GM19099 (cell line): Measurements from ENCODE around the gene MYBPH.

Experiments used
- POLR2A ChIP-seq: IDR thresholded peaks from 3 replicates; pipeline ENCODE4 v1.6.1; 2011; ENCODE audit warnings: low read depth; ENCODE audit not compliant: insufficient read length; ENCODE audit errors: extremely low read depth

MYBPH gene, protein sequence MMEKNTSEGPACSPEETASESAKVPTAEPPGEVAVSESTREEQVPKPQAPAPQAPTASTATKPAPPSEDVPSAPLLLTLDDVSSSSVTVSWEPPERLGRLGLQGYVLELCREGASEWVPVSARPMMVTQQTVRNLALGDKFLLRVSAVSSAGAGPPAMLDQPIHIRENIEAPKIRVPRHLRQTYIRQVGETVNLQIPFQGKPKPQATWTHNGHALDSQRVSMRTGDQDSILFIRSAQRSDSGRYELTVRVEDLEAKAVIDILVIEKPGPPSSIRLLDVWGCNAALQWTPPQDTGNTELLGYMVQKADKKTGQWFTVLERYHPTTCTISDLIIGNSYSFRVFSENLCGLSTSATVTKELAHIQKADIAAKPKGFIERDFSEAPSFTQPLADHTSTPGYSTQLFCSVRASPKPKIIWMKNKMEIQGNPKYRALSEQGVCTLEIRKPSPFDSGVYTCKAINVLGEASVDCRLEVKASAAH

DNA sequence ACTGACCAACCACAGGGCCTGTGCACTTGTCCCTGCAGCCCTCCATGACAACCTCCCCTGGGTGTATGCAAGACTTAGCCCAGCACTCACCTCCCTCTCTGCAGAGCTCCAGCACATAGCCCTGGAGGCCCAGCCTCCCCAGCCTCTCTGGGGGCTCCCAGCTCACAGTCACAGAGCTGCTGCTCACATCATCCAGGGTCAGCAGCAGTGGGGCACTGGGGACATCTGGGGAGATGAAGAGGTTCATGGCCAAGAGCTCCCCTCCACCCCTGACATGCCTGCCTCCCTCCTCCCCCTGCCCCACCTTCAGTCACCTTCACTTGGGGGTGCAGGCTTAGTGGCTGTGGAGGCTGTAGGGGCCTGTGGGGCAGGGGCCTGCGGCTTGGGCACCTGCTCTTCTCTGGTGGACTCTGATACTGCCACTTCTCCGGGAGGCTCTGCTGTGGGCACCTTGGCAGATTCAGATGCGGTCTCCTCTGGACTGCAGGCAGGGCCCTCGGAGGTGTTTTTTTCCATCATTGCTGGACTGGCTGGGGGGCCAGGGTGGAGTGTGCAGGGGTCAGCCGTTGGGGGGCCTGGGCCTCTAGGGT, at the start of gene MYBPH:
TSS of gene MYBPH (minus strand) at position 590 of the 590 bp plus-strand sequence. CDS start at position 519, 71 bp downstream.
- no peak for TF ChIP-seq POLR2A

GRCh38 chr1:203225071-203225470, 49.4 kb upstream of the MYBPH start:
- no peak for TF ChIP-seq POLR2A

GRCh38 chr1:203223012-203223775, 47.6 kb upstream of the MYBPH start:
- TF ChIP-seq POLR2A = no peak

DNA sequence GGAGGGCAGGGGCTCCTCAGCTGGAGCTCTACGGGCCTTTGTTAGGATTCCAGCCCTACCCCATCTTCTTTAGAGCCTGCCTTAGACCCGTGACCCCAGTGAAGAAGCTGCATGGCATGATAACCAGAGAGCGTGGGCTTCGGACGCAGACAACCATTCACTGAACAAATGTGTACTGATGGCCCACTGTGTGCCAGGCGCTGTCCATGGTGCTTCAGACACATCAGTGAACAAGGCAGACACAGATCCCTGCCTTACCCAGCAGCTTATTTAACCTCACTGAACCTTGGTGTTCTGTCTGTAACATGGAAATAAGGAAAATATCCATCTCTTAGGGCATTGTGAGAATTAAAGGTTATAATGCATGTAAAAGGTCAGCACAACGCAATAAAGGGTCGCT, 44.3 kb upstream of the MYBPH start:
- TF ChIP-seq POLR2A = no peak

DNA sequence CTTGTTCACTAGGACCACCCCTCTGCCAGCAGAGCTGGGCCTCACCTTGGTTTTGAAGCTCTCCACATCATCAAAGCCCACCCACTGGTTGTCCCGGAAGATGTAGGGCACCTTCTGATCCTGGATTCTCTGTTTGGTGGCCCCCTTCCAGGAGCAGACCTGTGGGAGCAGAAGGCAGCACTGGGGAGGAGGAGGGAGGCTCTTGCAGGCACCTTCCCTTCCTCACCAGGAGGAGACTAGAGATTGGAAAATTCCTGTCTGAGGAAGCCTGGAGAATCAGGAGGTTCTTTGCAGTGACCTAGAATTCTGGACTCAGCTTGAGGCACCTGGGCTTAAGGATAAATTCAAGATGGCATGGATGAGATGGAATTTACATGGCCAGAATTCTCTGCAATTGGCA, 43.5 kb upstream of the MYBPH start:
- TF ChIP-seq POLR2A = no peak

GRCh38 chr1:203217668-203218067, 42.0 kb upstream of the MYBPH start:
- TF ChIP-seq POLR2A = no peak

GRCh38 chr1:203217139-203217655, 41.6 kb upstream of the MYBPH start:
- TF ChIP-seq POLR2A = no peak

GRCh38 chr1:203216274-203217138, 40.9 kb upstream of the MYBPH start:
- TF ChIP-seq POLR2A = no peak

DNA sequence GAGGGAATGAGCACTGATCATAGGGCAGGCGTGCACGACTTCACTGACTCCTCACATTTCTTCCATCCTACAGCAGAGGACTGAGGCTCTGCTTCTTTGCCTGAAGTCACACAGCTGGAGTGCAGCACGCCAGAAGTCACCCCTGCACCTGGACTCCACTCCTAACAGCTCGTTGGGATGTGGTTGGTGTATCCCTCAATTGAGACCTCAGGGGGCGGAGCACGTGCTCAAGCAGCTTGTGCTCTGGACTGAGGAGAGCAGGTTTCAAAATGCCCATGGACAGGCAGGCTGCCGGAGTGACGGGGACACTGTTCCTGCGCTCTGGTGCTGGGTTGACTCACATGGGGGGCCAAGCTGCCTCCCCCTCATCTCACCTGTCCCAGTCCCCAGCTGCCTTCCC, 39.9 kb upstream of the MYBPH start:
- no peak for TF ChIP-seq POLR2A

- TF ChIP-seq POLR2A = no peak
Observed at GRCh38 chr1:203214871-203215270, 39.2 kb upstream of the MYBPH start.

DNA sequence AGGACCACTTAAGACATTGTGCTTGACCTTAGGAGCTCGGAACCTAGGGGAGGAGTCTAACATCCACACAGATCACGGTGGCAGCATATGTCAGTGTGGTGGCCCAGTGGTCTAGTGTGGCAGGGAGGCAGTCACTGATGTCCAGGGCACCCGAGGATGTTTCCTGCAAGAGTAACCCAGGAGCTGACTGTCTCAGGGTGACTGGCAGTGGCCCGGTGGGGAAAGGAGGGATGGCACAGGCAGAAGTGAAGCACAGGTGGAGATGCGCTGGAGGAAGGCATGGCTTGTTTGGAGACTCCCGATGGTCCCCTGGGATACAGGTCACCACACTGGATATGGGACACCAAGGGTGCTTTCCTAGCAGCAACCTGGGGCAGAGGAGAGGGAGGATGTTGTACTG, 37.5 kb upstream of the MYBPH start:
- TF ChIP-seq POLR2A = no peak

DNA sequence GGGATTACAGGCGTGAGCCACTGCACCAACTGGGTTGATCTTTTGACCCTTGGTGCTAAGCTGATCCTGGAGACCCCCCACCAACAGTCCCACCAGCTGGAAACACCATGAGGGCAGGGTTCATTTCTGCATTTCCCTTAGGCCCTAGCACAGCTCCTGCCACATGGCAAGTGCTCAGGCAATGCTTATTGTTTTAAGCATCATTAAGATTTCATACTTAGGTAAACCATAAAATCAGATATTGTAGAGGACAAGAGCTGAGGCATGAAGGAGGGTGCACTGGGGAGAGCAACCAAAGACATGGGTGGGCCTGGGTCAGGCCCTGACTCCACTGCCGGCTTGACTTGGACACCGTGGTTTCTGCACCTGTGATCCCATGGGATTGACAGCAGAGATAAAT, 36.2 kb upstream of the MYBPH start:
- no peak for TF ChIP-seq POLR2A

DNA sequence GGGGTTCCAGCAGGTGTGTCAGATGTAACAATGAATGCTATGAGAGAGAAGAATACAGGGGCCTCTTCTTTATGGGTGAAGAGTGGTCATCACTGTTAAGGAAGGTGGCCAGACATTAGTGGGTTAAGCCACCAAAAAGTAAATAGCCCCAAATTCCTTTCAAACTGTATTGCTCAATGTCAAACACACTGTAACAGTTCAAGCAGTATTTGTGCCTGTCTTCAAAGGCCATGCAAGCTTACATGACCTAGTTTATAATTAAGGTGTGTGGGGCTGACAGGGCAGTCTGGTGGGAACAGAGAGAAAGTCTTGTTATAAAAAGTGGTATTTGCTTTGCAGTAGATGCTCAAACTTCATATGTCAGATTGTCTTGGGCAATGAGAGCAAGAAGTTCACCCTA, 35.4 kb upstream of the MYBPH start:
- no peak for TF ChIP-seq POLR2A

DNA sequence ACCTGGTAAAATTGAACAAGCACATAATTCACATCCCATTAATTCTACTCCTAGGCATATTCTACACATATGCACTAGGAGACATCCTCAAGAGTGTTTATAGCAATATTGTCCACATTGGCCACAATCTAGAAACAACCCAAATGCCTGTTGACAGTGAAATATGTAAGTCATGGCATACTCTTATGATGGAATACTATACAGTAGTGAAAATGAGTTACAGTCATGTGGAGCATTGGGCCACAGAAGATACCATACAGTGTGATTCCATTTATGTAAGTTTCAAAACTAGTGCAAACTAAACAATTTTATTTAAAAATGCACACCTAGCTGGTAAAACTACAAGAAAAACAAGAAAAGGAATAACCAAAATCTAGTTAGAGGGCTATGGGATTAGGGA, 34.7 kb upstream of the MYBPH start:
- TF ChIP-seq POLR2A = no peak

- TF ChIP-seq POLR2A = no peak
Observed at GRCh38 chr1:203208181-203208580, 32.6 kb upstream of the MYBPH start.

DNA sequence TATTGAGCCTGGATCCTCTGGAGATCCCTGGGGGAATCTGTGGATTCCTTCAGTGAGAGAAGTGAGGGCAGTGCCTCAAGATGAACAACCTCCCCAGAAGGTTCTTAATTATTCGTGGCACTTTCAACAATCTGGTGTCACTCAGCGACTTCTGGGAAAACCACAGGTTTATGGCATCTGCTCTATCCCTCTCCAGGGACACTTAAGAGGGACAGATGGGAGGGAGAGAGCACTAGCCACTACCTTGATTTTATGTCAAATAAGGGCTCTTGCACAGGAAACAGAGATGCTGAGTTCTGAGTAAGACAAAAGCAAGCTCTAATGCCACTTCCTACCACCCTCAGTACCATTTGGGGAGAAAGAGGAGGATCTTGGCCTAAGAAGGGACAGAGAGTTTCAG, 32.1 kb upstream of the MYBPH start:
- no peak for TF ChIP-seq POLR2A
